ENCODE results near the gene SEMA5A. TPM values are rescaled to one million over a fixed set of nuclear protein-coding genes. Genes with fewer than 3 reads are reported as not detected.

Gene SEMA5A
- total RNA-seq, 1 donor from 2014 or later = 11.9 TPM

DNA sequence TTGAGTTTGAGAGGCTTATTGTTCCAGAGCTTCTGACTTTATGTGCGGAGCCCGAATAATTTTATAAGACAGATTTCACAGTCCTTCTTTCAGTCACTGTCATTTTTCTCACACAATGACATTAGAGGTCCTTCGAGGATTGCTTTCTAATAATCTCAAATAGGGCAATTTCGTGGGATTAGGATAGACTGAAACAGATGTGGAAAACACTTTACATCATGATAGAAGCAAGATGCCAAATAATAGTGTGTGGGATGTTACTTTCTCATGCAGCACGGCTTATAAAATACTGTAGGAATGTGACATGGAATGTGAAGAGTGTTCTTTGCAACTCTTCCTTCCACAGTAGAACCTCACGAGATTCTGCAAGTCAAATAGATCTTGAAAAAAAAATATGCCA lies 451.3 kb downstream of the SEMA5A start:
- H3K4me1 Mint-ChIP-seq = peaks cover 6% of the 10 kb centered on the region
- no peak for TF ChIP-seq CTCF (IDR thresholded peaks at IDR 0.05)
- TF ChIP-seq EZH2phosphoT487 (IDR thresholded peaks at IDR 0.05) = no peak
- no peak for TF ChIP-seq EZH2 (IDR thresholded peaks at IDR 0.05)
- no peak overlapping the region for H3K4me2 ChIP-seq

DNA sequence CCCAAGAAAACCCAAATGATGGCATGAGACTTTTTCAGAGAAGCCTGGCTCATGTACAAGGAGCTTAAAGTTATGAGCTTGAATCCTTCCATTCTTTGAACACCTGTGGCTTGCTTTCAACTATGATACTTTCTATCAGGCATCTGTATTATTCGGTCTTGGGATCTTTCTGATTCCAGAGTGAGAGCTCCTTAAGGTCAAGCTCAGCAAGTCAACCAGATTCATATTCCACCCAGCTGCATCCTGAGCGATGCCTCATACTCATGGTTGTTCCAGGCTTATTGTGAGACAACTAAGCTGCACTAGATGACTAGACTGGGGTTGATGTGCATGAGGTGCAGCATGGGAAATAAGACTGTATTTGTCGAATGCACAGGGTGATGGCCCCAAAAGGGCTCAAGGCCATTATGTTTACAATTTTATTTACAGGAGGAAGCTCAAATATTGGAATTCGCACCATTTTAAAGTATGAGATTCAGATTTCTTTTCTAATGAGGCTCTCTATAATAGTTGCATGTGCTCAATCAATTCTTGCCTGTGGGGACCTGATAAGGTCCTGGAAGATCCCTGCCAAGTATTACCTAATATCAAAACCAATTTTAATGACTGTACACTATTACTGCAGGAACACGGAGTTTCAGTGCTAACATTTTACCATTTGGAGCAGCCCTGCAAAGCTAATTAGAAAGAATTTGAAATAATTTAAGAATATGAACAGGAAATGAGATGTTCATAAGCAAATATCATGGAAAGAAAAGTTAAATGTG lies 453.8 kb downstream of the SEMA5A start:
- Mint-ChIP-seq H3K4me1 (peaks cover 16% of the 10 kb centered on the region), H3K27me3 (ENCODE audit: insufficient read depth, low read depth) (no peaks in the 10 kb centered on the region), H3K4me3 (no peak overlapping the region), H3K36me3 (no peaks in the 10 kb centered on the region), H3K9me3 (no peaks in the 10 kb centered on the region), H3K27ac (no peak overlapping the region)
- Histone ChIP-seq H3K79me2 (ENCODE audit: low read depth) (no peaks in the 10 kb centered on the region), H3K4me1 (no peaks in the 10 kb centered on the region), H3K27me3 (no peaks in the 10 kb centered on the region), H3K4me3 (no peak overlapping the region), H3F3A (ENCODE audit: low read depth) (no peaks in the 10 kb centered on the region), H3K36me3 (no peaks in the 10 kb centered on the region), H3K27ac (no peak overlapping the region), H2AFZ (replicated peaks) (no peak overlapping the region), H3K4me2 (no peak overlapping the region), H3K9me3 (ENCODE audit: low read depth) (no peaks in the 10 kb centered on the region), H4K20me1 (ENCODE audit: low read depth) (no peaks in the 10 kb centered on the region), H3K9ac (no peak overlapping the region)
- no peak for DNase-seq (ENCODE audit: low spot score)
- TF ChIP-seq EZH2phosphoT487 (IDR thresholded peaks at IDR 0.05) = no peak
- no peak for TF ChIP-seq EZH2 (IDR thresholded peaks at IDR 0.05)
- TF ChIP-seq CTCF (IDR thresholded peaks at IDR 0.05) = no peak

More for the DNA sequence above, 451.3 kb downstream of the SEMA5A start:
- no peak for DNase-seq (ENCODE audit: low spot score)
- no peaks in the 10 kb centered on the region for H3K79me2 ChIP-seq (ENCODE audit: low read depth)
- H4K20me1 ChIP-seq (ENCODE audit: low read depth) = no peaks in the 10 kb centered on the region
- no peaks in the 10 kb centered on the region for H3K27me3 Mint-ChIP-seq (ENCODE audit: insufficient read depth, low read depth)
- H3K27ac Mint-ChIP-seq = no peak overlapping the region
- H2AFZ ChIP-seq (replicated peaks) = no peak overlapping the region
- H3K9ac ChIP-seq = no peak overlapping the region
- H3K4me3 ChIP-seq = no peak overlapping the region
- no peak overlapping the region for H3K4me3 Mint-ChIP-seq
- no peaks in the 10 kb centered on the region for H3K36me3 ChIP-seq
- no peaks in the 10 kb centered on the region for H3F3A ChIP-seq (ENCODE audit: low read depth)
- no peak overlapping the region for H3K27ac ChIP-seq
- H3K4me1 ChIP-seq = no peaks in the 10 kb centered on the region
- no peaks in the 10 kb centered on the region for H3K27me3 ChIP-seq
- no peaks in the 10 kb centered on the region for H3K36me3 Mint-ChIP-seq
- no peaks in the 10 kb centered on the region for H3K9me3 ChIP-seq (ENCODE audit: low read depth)
- no peaks in the 10 kb centered on the region for H3K9me3 Mint-ChIP-seq

GRCh38 chr5:9090381-9091026 lies 455.4 kb downstream of the SEMA5A start:
- Histone ChIP-seq H2AFZ (replicated peaks) (no peak overlapping the region), H3K36me3 (no peaks in the 10 kb centered on the region), H3K4me3 (no peak overlapping the region), H3K4me2 (no peak overlapping the region), H3K79me2 (ENCODE audit: low read depth) (no peaks in the 10 kb centered on the region), H3K27me3 (no peaks in the 10 kb centered on the region), H3K4me1 (no peaks in the 10 kb centered on the region), H3K27ac (no peak overlapping the region), H4K20me1 (ENCODE audit: low read depth) (no peaks in the 10 kb centered on the region), H3K9me3 (ENCODE audit: low read depth) (no peaks in the 10 kb centered on the region), H3K9ac (no peak overlapping the region), H3F3A (ENCODE audit: low read depth) (no peaks in the 10 kb centered on the region)
- Mint-ChIP-seq H3K27ac (no peak overlapping the region), H3K36me3 (peaks cover 9% of the 10 kb centered on the region), H3K9me3 (peaks cover 8% of the 10 kb centered on the region), H3K4me3 (no peak overlapping the region), H3K27me3 (ENCODE audit: insufficient read depth, low read depth) (no peaks in the 10 kb centered on the region), H3K4me1 (peaks cover 16% of the 10 kb centered on the region)
- TF ChIP-seq CTCF (IDR thresholded peaks at IDR 0.05) = no peak
- TF ChIP-seq EZH2 (IDR thresholded peaks at IDR 0.05) = no peak
- no peak for TF ChIP-seq EZH2phosphoT487 (IDR thresholded peaks at IDR 0.05)
- no peak for DNase-seq (ENCODE audit: low spot score)
